H54 (cell line): ENCODE results near the gene CACNA1C.

ENCODE experiments used
- DNase-seq: peaks from one replicate; pipeline ENCODE4 v3.0.0; 2011; ENCODE audit warnings: low spot score, mixed read lengths; ENCODE audit not compliant: insufficient read length
- FAIRE-seq: peaks from 3 replicates; lab custom pipeline; 2011; peaks lifted over from hg19 to GRCh38; lab: Jason Lieb, UNC
- POLR2A ChIP-seq: IDR thresholded peaks from 2 replicates; pipeline ENCODE4 v1.6.1; 2011; ENCODE audit warnings: low read depth, mild to moderate bottlenecking, low read length

Gene CACNA1C

GRCh38 chr12:2607881-2608607 is 555.3 kb downstream of the CACNA1C start:
- no peak for TF ChIP-seq POLR2A
- DNase-seq: no peak
- no peak for FAIRE-seq

DNA sequence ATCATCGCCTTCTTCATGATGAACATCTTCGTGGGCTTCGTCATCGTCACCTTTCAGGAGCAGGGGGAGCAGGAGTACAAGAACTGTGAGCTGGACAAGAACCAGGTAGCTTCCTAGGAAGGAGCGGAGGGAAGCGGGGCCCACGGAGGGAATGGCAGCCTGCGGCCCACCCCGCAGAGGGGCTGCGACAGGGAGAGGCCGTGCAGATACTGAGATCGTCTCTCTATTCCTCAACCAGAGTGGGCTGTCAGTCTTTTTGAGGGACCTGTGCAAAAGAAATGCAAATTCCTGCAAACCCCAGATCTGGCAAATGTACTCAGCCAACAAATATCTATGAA is 555.8 kb downstream of the CACNA1C start:
- DNase-seq (no peak), FAIRE-seq (no peak)
- TF ChIP-seq POLR2A: no peak

DNA sequence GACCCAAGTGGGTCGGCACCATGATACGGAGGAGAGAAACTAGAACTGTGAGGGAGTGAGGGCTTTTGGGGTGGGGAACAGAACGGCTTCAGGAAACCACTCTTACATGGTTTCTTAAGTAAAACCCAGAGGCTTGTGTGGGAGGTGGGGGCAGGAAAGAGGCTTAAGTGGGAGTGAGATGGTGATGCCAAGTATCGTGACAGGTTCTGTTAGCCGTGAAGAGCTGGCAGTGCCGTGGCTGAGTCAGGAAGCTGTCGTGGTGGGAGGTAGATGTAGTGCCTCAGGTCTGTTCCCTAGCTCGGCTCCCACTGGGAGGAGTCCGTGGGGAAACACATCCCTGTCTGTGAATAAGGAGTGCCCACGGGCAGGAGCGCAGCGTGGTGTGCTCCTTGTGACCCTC is 556.2 kb downstream of the CACNA1C start:
- no peak for DNase-seq
- no peak for FAIRE-seq
- TF ChIP-seq POLR2A: no peak

DNA sequence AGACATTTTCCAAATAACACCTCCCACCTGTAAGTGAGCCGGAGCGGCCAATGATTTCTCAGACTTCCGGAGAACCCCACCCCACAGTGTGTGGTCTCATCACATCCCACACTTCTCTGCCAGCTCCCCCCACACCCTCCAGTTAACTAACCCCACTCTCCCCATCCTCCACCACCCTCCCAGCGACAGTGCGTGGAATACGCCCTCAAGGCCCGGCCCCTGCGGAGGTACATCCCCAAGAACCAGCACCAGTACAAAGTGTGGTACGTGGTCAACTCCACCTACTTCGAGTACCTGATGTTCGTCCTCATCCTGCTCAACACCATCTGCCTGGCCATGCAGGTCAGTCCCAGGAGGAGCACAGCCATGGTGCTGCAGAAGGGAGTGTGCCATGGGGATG is 557.6 kb downstream of the CACNA1C start:
- FAIRE-seq: no peak
- DNase-seq: no peak
- TF ChIP-seq POLR2A: no peak

- TF ChIP-seq POLR2A: no peak
- DNase-seq (peak; percentile 82), FAIRE-seq (peak; percentile 84)
Measured at GRCh38 chr12:2613326-2614073, 560.7 kb downstream of the CACNA1C start.

GRCh38 chr12:2614341-2614740 is 561.6 kb downstream of the CACNA1C start:
- no peak for FAIRE-seq
- no peak for TF ChIP-seq POLR2A
- no peak for DNase-seq

DNA sequence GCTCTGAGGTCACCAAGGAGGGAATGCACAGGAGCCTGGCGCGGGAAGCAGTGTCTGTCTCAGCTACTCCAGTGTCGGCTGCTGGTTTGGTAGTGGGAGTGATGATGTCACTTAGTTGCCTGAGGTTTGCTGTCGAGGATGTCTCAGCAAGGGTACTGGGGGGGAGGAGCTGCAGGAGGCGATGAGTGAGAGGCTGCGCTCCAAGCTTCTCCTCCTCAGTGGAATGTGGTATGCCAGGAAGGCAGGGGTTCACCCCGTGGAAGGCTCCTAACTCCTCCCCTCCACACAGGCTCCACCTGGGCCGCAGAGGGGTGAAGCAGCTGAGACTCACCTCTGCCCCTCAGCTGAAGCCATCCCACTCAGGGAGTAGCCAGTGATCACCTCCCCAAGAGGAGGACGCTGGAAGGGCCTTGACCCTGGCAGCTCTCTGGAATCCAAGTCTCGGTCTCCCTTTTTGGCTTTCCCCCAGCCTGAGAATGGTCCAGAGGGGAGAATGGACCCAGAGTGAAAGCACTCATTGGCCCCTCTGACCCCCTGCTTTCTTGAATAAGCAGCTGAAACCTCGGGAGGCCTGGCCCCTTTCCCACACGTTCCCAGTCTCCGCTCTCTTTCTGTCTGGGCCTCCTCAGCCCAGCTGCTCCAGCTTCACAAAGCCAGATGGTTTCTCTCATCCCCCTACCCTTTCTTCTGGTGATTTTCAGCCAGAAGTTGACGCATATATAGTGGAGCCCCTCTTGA is 563.0 kb downstream of the CACNA1C start:
- TF ChIP-seq POLR2A: no peak
- DNase-seq (no peak), FAIRE-seq (no peak)

DNA sequence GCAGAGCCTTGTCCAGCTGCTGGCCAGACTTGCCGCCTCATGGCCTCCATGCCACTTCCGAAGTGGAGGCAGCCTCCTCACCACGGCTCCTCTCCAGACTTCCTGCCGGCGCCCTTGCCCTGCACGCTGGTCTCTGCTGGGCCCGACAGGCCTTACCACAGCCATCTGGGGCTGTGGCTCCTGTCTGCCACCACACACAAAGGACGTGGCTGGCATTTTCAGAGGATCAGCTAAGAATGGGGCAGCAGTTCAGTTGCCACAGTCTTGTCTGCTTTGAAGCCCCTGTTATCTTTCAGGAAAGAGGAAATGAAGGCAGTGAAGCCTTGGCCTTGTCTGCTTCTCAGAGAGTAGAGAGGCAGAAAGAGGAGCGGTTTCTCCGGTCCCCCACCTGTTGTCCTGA is 564.0 kb downstream of the CACNA1C start:
- FAIRE-seq (no peak), DNase-seq (no peak)
- no peak for TF ChIP-seq POLR2A

DNA sequence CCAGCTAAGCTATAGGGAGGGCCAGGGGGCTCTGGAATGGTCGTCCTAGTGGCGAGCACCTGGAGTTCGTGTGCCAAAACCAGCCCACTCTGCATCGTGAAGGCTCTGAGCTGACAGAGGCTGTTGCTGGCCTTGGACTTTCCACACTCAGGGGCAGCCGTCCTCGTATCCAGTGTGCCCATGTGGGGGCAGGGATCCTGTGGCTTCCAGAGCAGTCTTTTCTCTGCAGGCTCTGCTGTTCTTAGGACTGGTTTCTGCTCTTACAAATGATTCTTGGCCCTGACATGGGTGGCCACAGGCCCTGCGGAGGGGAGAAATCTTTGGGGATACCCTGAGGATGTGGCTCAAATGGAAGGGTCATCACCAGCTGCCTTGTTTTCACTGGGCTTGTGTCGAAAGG is 564.6 kb downstream of the CACNA1C start:
- FAIRE-seq (no peak), DNase-seq (no peak)
- TF ChIP-seq POLR2A: no peak

DNA sequence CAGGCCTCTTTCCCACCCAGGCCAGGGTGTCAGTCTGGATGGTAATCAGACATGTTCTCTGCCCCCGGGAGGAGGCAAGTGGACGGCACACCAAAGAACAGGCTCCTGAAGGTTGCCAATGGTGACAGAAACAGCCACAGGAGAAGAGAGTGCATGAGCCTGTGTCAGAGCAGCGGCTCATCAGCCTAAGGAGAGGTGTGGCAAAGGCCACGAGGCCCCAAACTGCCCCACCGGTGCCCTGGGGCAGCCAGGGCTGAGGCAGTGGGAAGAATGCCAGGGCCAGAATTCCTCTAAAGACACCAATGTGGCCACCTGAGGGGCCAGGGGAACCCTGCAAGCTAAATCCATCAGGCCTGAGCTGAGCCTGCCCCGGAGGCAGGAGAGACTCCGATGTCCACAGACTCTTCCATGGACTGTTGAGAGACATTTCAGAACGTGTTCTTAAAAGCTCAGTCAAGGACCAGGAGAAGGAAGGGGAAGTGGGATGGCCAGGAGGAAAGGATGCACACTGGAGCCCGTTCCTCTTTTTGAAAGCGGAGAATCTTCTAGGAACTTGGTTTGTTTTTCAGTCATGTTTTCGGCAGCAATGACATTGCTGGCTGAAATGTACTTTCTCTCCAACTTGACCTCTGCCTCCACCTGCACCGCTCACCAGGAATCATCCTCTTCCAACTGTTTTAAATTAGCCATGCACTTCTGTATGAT is 565.7 kb downstream of the CACNA1C start:
- DNase-seq (no peak), FAIRE-seq (no peak)
- TF ChIP-seq POLR2A: no peak

GRCh38 chr12:2619136-2619535 is 566.3 kb downstream of the CACNA1C start:
- FAIRE-seq (no peak), DNase-seq (no peak)
- no peak for TF ChIP-seq POLR2A

GRCh38 chr12:2622460-2622859 is 569.7 kb downstream of the CACNA1C start:
- DNase-seq: no peak
- TF ChIP-seq POLR2A: no peak
- FAIRE-seq: no peak

DNA sequence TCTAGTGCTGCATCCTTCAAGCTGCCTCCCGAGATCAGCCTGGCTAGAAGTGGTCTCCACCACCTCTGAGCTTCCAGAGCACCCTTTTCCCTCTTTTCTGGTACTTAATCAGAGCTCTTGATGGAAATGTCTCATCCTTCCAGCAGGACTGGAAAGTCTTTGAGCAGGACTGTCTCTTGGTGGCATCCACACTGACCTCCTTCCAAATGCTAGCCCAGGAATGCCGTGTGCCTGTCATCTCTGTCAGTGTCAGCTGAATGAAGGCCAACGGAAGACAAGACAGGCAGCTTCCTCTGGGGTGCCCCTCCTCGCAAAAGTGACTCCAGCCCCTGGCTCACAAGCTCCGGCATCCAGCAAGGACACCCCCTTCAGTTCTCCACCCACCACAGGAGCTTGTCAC is 570.7 kb downstream of the CACNA1C start:
- FAIRE-seq: no peak
- TF ChIP-seq POLR2A: no peak
- DNase-seq: no peak

DNA sequence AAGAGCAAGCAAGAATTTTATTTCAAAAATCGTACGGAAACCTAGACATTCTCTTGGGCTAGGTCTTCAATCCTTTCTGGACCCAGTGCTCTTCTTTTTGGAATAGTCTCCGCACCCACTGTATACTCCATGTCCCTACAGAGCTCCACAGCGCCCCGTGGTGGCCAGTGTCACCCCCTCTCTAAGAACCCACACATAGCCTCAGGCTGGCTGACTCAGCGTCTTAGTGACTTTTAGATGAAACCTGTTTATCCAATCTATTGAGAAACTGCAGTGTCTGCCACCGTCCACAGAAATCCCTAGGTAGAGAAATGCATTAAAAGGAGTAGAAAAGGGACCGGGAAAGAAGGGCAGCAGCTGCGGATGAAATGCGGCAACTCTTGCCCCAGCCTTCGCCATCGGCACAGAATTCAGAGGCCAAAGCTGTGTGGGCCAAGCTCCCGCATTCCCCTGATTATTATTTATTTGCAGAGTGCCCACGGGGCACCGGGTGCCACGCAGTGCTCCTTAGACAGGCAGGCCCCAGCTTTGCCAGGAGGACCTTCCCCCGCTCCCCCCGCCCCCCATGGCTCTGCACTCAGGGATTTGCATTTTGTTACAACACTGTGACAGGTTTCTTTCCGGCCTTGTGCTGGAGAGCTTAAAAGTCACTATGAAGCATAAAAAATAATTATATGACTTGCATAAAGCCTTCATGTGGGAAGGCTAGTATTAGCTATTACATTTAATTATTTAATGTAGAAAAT is 571.9 kb downstream of the CACNA1C start:
- FAIRE-seq: no peak
- no peak for TF ChIP-seq POLR2A
- peak; percentile 51 for DNase-seq
